Stimulated activated memory B cell treated with anti-CD40 and anti-IgM and Interleukin-4, amounts not matched to agents 10 μg/mL and 1 μg/mL and 100 μg/mL, for 72 hours (primary cell): ENCODE measurements around the gene COASY.
A peak's percentile ranks its signal among the peaks of the same experiment; 100 is the strongest.
"Not testable (repeated sequence)": the region's sequence is repeated elsewhere in the genome, so short reads cannot be mapped to it uniquely, and the experiment has no call there.

Experiments
- ATAC-seq: fragments of 150-1000 bp; cut with Tn5 transposase; 2 replicates; pipeline ENCODE4 v1.10.0; 2021
- H3K27ac Mint-ChIP-seq: one replicate; pipeline ENCODE4 v1.8.0; 2022; ENCODE audit warnings: mild to moderate bottlenecking, mixed read lengths
- H3K27me3 Mint-ChIP-seq: one replicate; pipeline ENCODE4 v1.8.0; 2022; ENCODE audit warnings: mixed read lengths
- H3K36me3 Mint-ChIP-seq: one replicate; pipeline ENCODE4 v1.8.0; 2022; ENCODE audit warnings: mixed read lengths
- H3K4me1 Mint-ChIP-seq: one replicate; pipeline ENCODE4 v1.8.0; 2022; ENCODE audit warnings: mixed read lengths
- H3K4me3 Mint-ChIP-seq: one replicate; pipeline ENCODE4 v1.8.0; 2022; ENCODE audit warnings: mild to moderate bottlenecking, moderate library complexity, mixed read lengths
- H3K9me3 Mint-ChIP-seq: one replicate; pipeline ENCODE4 v1.8.0; 2022; ENCODE audit warnings: mixed read lengths

COASY gene

DNA sequence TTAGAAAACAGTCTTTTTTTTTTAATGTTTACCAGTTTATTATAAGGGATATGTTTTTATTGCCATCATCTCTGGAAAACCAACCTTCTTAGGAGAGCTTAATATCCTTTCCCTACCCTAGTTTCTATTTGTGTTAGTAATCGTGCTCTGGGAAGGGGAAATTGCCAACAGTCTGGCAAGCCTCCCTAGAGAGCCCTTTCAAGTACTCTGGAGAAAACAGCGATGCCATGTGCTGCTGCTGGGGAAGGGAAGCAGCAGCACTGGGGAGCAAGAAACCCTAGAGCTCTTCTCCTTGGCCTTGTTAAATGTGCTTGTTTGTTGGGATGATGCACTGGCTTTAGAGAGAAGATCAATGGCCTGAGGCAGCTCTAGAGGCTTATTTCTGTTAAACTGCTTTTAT lies 37.0 kb downstream of the COASY start:
- H3K27ac Mint-ChIP-seq, result no peak overlapping the region
- H3K4me3 Mint-ChIP-seq, result no peak overlapping the region
- peaks cover 28% of the 10 kb centered on the region for H3K4me1 Mint-ChIP-seq
- no peaks in the 10 kb centered on the region for H3K9me3 Mint-ChIP-seq
- ATAC-seq, result no peak
- no peaks in the 10 kb centered on the region for H3K27me3 Mint-ChIP-seq
- H3K36me3 Mint-ChIP-seq, result peaks cover 13% of the 10 kb centered on the region

DNA sequence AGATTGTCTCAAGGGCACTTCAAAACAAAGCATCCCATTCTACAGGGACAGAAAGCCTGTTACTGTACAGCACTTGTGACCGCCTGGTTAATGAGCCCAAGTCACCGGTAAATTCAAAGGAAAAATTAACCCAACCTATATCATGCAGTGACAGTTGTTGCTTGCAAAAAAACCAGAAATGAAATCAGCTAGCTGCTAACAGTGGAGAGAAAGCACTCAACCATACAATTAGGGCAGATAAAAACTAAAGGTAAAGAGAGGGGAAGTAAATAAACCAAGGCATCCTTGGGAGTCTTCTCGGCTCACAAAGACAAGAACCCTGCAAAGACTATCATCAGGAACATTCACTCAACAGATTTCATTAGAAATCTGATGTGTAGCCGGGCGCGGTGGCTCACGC lies 41.4 kb downstream of the COASY start:
- peak overlapping the region; percentile 1 for H3K4me3 Mint-ChIP-seq
- H3K36me3 Mint-ChIP-seq, result peaks cover 4% of the 10 kb centered on the region
- peak; percentile 75 for ATAC-seq
- H3K27me3 Mint-ChIP-seq, result no peaks in the 10 kb centered on the region
- peaks cover 70% of the 10 kb centered on the region for H3K4me1 Mint-ChIP-seq
- no peaks in the 10 kb centered on the region for H3K9me3 Mint-ChIP-seq
- H3K27ac Mint-ChIP-seq, result peak overlapping the region; percentile 40

GRCh38 chr17:42607769-42608168 lies 45.8 kb downstream of the COASY start:
- Mint-ChIP-seq H3K9me3 (no peaks in the 10 kb centered on the region), H3K4me3 (peak overlapping the region; percentile 99), H3K4me1 (peaks cover 67% of the 10 kb centered on the region), H3K36me3 (peaks cover 10% of the 10 kb centered on the region), H3K27ac (peak overlapping the region; percentile 92), H3K27me3 (no peaks in the 10 kb centered on the region)
- no peak for ATAC-seq

- H3K36me3 Mint-ChIP-seq, result peaks cover 18% of the 10 kb centered on the region
- peak; percentile 70 for ATAC-seq
- H3K4me3 Mint-ChIP-seq, result peak overlapping the region; percentile 99
- peak overlapping the region; percentile 92 for H3K27ac Mint-ChIP-seq
- H3K4me1 Mint-ChIP-seq, result peaks cover 60% of the 10 kb centered on the region
- no peaks in the 10 kb centered on the region for H3K9me3 Mint-ChIP-seq
- no peaks in the 10 kb centered on the region for H3K27me3 Mint-ChIP-seq
Observed at GRCh38 chr17:42608305-42609181, 46.6 kb downstream of the COASY start.

DNA sequence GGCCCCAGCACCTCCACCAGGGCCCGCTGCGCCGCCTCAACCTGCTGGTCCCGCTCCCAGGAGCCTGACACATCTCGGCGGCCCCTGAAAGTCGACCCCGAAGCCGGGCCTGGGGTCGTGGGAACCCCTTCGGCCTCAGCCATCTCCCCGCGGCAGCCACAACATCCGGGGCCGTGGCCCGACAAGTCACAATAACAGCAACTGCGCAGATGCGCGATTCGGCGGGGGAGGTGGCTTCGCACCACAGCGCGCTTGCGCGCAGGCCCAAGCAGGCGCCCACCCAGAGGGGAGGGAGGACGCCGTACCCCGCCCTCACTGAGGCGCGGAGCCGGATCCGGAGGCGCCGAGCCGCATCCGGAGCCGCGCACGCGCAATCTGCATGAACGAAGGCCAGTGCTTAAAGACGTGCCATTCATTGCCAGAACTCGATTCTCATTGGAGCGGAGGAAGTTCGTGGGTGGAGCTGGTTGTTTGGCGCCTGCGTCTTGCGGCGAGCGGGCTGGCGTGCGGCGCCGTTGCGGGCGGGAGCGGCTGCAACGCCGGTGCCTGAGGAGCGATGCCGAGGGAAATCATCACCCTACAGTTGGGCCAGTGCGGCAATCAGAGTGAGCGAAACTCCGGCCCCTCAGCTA lies 47.4 kb downstream of the COASY start, which contains the start of the genes RETREG3 and TUBG1:
RETREG3 (minus strand) TSS at position 193 of the 632 bp plus-strand sequence; CDS start at position 143, 50 bp downstream.
TUBG1 (plus strand) TSS at position 502 of the 632 bp plus-strand sequence; CDS start at position 557, 55 bp downstream.
- peaks cover 53% of the 10 kb centered on the region for H3K4me1 Mint-ChIP-seq
- H3K27ac Mint-ChIP-seq, result peak within 1 kb of the TSS; percentile 92
- H3K27me3 Mint-ChIP-seq, result no peaks in the 10 kb centered on the region
- peak within 1 kb of the TSS; percentile 99 for H3K4me3 Mint-ChIP-seq
- no peaks in the 10 kb centered on the region for H3K9me3 Mint-ChIP-seq
- H3K36me3 Mint-ChIP-seq, result peaks cover 26% of the 10 kb centered on the region
- peak; percentile 97 for ATAC-seq

GRCh38 chr17:42609814-42610801 lies 48.2 kb downstream of the COASY start:
- peaks cover 45% of the 10 kb centered on the region for H3K4me1 Mint-ChIP-seq
- H3K36me3 Mint-ChIP-seq, result peaks cover 34% of the 10 kb centered on the region
- H3K9me3 Mint-ChIP-seq, ATAC-seq, H3K27me3 Mint-ChIP-seq: not testable (repeated sequence)
- peak overlapping the region; percentile 92 for H3K27ac Mint-ChIP-seq
- peak overlapping the region; percentile 99 for H3K4me3 Mint-ChIP-seq

GRCh38 chr17:42612013-42612412 lies 50.1 kb downstream of the COASY start:
- Mint-ChIP-seq H3K27me3 (no peaks in the 10 kb centered on the region), H3K36me3 (peaks cover 43% of the 10 kb centered on the region), H3K4me1 (peaks cover 26% of the 10 kb centered on the region), H3K4me3 (no peak overlapping the region), H3K9me3 (no peaks in the 10 kb centered on the region), H3K27ac (no peak overlapping the region)
- no peak for ATAC-seq

DNA sequence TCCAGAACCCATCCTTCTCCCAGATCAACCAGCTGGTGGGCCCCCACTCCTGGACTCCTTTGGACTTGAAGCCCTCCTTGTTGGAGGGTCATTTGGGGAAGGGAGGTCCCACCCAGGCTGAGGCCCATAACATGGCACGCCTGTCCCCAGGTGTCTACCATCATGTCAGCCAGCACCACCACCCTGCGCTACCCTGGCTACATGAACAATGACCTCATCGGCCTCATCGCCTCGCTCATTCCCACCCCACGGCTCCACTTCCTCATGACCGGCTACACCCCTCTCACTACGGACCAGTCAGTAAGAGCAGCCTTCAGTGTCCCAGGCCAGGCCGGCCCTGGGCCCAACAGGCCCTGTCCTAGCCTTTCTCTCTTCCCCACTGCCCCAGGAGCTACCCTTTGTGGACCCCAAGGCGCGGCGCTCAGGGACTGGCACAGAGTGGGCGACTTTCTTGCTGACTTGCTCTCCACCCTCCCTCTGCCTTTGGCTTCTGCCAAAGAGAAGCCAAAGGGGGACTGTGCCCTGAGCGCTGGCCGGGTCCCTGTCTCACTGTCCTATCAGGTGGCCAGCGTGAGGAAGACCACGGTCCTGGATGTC lies 51.8 kb downstream of the COASY start:
- H3K27ac Mint-ChIP-seq, result no peak overlapping the region
- H3K9me3 Mint-ChIP-seq, result no peaks in the 10 kb centered on the region

More for the DNA sequence above, 51.8 kb downstream of the COASY start:
- Mint-ChIP-seq H3K27me3 (no peaks in the 10 kb centered on the region), H3K4me1 (peaks cover 23% of the 10 kb centered on the region), H3K4me3 (no peak overlapping the region), H3K36me3 (peaks cover 43% of the 10 kb centered on the region)
- ATAC-seq, result no peak
